BLaER1 treated with 17β-estradiol and CSF1 and Interleukin-3, amounts not matched to agents 10 nM and 100 nM (cell line): Measurements from ENCODE around the gene PNMA3.
"Not testable (repeated sequence)": the region's sequence is repeated elsewhere in the genome, so short reads cannot be mapped to it uniquely, and the experiment has no call there.

Experiments
- H3K27ac ChIP-seq, 11 experiments: shearing (Covaris generic); formaldehyde crosslinking; 2 replicates each; pipeline ENCODE4 v1.8.1; 2022
- H3K27me3 ChIP-seq, 11 experiments: shearing (Covaris generic); formaldehyde crosslinking; 2 replicates each; pipeline ENCODE4 v1.8.1; 2022
- H3K36me3 ChIP-seq, 11 experiments: shearing (Covaris generic); formaldehyde crosslinking; 2 replicates each; pipeline ENCODE4 v1.8.1; 2022
- H3K4me1 ChIP-seq, 10 experiments: shearing (Covaris generic); formaldehyde crosslinking; 2 replicates each; pipeline ENCODE4 v1.8.1; 2022
- H3K4me2 ChIP-seq, 11 experiments: shearing (Covaris generic); formaldehyde crosslinking; 2 replicates each; pipeline ENCODE4 v1.8.1; 2022
- H3K4me3 ChIP-seq, 10 experiments: shearing (Covaris generic); formaldehyde crosslinking; 2 replicates each; pipeline ENCODE4 v1.8.1; 2022
- H3K9ac ChIP-seq, 11 experiments: shearing (Covaris generic); formaldehyde crosslinking; 2 replicates each; pipeline ENCODE4 v1.8.1; 2022
- H3K9me3 ChIP-seq, 11 experiments: shearing (Covaris generic); formaldehyde crosslinking; replicated peaks in 1 of 11; 2 replicates each; pipeline ENCODE4 v1.8.1; 2022
- H4K20me1 ChIP-seq, 11 experiments: shearing (Covaris generic); formaldehyde crosslinking; 2 replicates each; pipeline ENCODE4 v1.8.1; 2022
- Cebpa-rat ChIP-seq, 11 experiments: shearing (Covaris generic); IDR thresholded peaks; 2 replicates each; pipeline ENCODE4 v1.8.1; 2022

The PNMA3 gene, protein sequence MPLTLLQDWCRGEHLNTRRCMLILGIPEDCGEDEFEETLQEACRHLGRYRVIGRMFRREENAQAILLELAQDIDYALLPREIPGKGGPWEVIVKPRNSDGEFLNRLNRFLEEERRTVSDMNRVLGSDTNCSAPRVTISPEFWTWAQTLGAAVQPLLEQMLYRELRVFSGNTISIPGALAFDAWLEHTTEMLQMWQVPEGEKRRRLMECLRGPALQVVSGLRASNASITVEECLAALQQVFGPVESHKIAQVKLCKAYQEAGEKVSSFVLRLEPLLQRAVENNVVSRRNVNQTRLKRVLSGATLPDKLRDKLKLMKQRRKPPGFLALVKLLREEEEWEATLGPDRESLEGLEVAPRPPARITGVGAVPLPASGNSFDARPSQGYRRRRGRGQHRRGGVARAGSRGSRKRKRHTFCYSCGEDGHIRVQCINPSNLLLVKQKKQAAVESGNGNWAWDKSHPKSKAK

DNA sequence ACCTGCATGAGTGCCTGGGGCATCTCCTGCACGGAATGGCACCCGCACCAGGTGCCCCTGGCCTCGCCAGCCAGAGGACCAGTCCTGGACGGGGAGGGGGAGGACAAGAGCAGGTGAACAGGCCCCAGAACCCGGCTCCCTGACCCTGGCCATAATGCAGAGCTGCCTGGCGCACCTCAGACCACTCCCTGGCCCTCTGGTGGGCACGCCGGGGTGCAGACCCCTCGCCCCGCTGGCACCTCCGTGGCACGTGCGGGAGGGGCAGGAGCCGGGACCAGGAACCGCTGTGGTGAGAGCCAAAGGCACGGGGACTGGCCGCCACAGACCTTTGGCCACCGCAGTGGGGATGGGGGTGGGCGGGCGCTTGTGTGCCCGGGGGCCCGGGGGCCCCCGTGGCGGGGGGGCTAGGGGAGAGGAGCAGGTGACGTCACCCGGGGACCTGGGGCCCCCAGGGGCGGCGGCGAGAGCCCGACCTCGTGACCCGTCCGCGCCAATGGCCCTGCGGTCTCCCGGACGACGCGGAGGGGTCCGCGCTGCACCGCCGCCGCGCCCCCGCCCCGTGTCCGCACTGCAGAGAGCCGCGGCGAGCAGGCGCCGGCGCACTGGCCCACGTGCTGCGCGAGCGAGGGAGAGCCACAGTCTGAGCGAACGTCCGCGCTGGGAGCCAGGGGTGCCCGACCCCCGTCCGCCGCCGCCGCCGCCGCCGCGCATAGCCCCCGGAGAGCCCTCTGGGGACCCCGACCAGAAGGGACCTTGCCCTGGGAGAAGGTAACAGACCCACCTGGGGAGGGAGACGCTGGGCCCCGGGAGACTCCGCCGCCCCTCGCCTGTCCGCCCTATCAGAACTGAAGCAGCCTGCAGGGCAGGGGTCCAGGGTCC lies at the start of gene PNMA3:
Gene PNMA3, plus strand, starts transcription at position 600 of the 879 bp plus-strand sequence. CDS start 586 bp downstream, outside the sequence.
- Histone ChIP-seq H3K27me3 (peaks cover 49 to 99% (median 86%) of the 10 kb centered on the region in 11 experiments), H3K4me3 (no peak within 1 kb of the TSS), H3K9me3 (peaks cover 0 to 30% (median 16%) of the 10 kb centered on the region in 11 experiments; a peak in 16 of 22 replicates), H3K9ac (no peak within 1 kb of the TSS), H3K27ac (no peak within 1 kb of the TSS), H3K4me2 (no peak within 1 kb of the TSS; a peak in 1 of 22 replicates), H3K36me3 (no peaks in the 10 kb centered on the region), H4K20me1 (peaks cover 0 to 15% (median 0%) of the 10 kb centered on the region in 11 experiments; a peak in 3 of 22 replicates), H3K4me1 (peaks cover 0 to 7% (median 2%) of the 10 kb centered on the region in 10 experiments; a peak in 10 of 20 replicates)
- no peak for TF ChIP-seq Cebpa-rat (IDR thresholded peaks at IDR 0.05)

GRCh38 chrX:153017174-153017573 lies 39.1 kb upstream of the PNMA3 start:
- not testable (repeated sequence) for H3K4me2 ChIP-seq, H4K20me1 ChIP-seq, H3K9ac ChIP-seq, H3K4me1 ChIP-seq, H3K27ac ChIP-seq, H3K36me3 ChIP-seq, H3K4me3 ChIP-seq
- H3K27me3 ChIP-seq, result peaks cover 55 to 76% (median 73%) of the 10 kb centered on the region in 11 experiments
- H3K9me3 ChIP-seq, result peaks cover under 1 to 14% (median 8%) of the 10 kb centered on the region in 11 experiments; a peak in 14 of 22 replicates

GRCh38 chrX:153019166-153019565 lies 37.1 kb upstream of the PNMA3 start:
- H3K36me3 ChIP-seq, result no peaks in the 10 kb centered on the region
- no peak for TF ChIP-seq Cebpa-rat (IDR thresholded peaks at IDR 0.05)
- H3K27ac ChIP-seq, result no peak overlapping the region
- peaks cover 0 to 14% (median 6%) of the 10 kb centered on the region in 11 experiments; a peak in 11 of 22 replicates for H3K9me3 ChIP-seq
- H4K20me1 ChIP-seq, result peaks cover 0 to 5% (median 0%) of the 10 kb centered on the region in 11 experiments; a peak in 2 of 22 replicates
- no peak overlapping the region for H3K4me2 ChIP-seq
- H3K4me3 ChIP-seq, result no peak overlapping the region
- no peak overlapping the region for H3K9ac ChIP-seq
- H3K4me1 ChIP-seq, result no peaks in the 10 kb centered on the region
- peaks cover 52 to 74% (median 67%) of the 10 kb centered on the region in 11 experiments for H3K27me3 ChIP-seq

- not testable (repeated sequence) for H3K9ac ChIP-seq, H3K4me3 ChIP-seq, H3K4me2 ChIP-seq, H3K4me1 ChIP-seq, H3K27ac ChIP-seq, H4K20me1 ChIP-seq, H3K36me3 ChIP-seq
- Histone ChIP-seq H3K27me3 (peaks cover 19 to 69% (median 33%) of the 10 kb centered on the region in 11 experiments), H3K9me3 (peaks cover 0 to 19% (median 6%) of the 10 kb centered on the region in 11 experiments; a peak in 13 of 22 replicates)
These were observed 29.8 kb upstream of the PNMA3 start for GRCh38 chrX:153026501-153026900.

DNA sequence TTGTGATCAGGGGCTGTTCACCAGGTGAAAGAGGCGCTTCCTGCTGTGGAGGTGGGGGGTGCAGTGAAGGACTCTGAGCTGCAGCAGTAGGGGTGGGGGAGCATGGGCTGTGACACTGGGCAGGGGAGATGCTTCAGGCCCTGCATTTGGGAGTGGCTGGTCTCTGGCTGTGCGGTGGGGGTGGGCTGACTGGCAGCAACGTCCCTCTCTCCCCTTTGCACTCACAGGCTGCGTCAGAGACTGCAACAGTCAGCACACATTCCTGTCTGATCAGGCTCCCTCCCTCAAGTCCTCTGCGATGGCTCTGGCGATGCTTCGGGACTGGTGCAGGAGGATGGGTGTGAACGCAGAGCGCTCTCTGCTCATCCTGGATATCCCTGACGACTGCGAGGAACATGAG lies 27.8 kb upstream of the PNMA3 start:
- H3K9ac ChIP-seq, H3K4me2 ChIP-seq, H3K4me3 ChIP-seq, H3K36me3 ChIP-seq, H4K20me1 ChIP-seq, H3K27ac ChIP-seq: not testable (repeated sequence)
- Histone ChIP-seq H3K9me3 (peaks cover 0 to 37% (median 14%) of the 10 kb centered on the region in 11 experiments; a peak in 15 of 22 replicates), H3K4me1 (peaks cover 0 to 21% (median 6%) of the 10 kb centered on the region in 10 experiments; a peak in 6 of 20 replicates), H3K27me3 (peaks cover 9 to 62% (median 20%) of the 10 kb centered on the region in 11 experiments; a peak in 21 of 22 replicates)

GRCh38 chrX:153029162-153029561 lies 27.1 kb upstream of the PNMA3 start:
- H3K4me1 ChIP-seq, result peaks cover 0 to 21% (median 6%) of the 10 kb centered on the region in 10 experiments; a peak in 6 of 20 replicates
- no peak for TF ChIP-seq Cebpa-rat (IDR thresholded peaks at IDR 0.05)
- H3K4me3 ChIP-seq, result no peak overlapping the region
- no peak overlapping the region for H3K27ac ChIP-seq
- no peak overlapping the region for H3K9ac ChIP-seq
- peaks cover 4 to 61% (median 19%) of the 10 kb centered on the region in 11 experiments; a peak in 20 of 22 replicates for H3K27me3 ChIP-seq
- H3K4me2 ChIP-seq, result no peak overlapping the region
- no peaks in the 10 kb centered on the region for H4K20me1 ChIP-seq
- H3K36me3 ChIP-seq, result no peaks in the 10 kb centered on the region
- H3K9me3 ChIP-seq, result peaks cover 3 to 44% (median 17%) of the 10 kb centered on the region in 11 experiments; a peak in 21 of 22 replicates

- Histone ChIP-seq H3K27ac (no peak overlapping the region), H3K9ac (no peak overlapping the region), H3K4me2 (no peak overlapping the region), H3K4me1 (peaks cover 0 to 21% (median 6%) of the 10 kb centered on the region in 10 experiments; a peak in 6 of 20 replicates), H3K27me3 (peaks cover 3 to 56% (median 21%) of the 10 kb centered on the region in 11 experiments; a peak in 19 of 22 replicates), H3K9me3 (peaks cover 10 to 49% (median 24%) of the 10 kb centered on the region in 11 experiments), H3K4me3 (no peak overlapping the region), H4K20me1 (no peaks in the 10 kb centered on the region), H3K36me3 (no peaks in the 10 kb centered on the region)
- no peak for TF ChIP-seq Cebpa-rat (IDR thresholded peaks at IDR 0.05)
These were observed 26.4 kb upstream of the PNMA3 start for GRCh38 chrX:153029875-153030274.

DNA sequence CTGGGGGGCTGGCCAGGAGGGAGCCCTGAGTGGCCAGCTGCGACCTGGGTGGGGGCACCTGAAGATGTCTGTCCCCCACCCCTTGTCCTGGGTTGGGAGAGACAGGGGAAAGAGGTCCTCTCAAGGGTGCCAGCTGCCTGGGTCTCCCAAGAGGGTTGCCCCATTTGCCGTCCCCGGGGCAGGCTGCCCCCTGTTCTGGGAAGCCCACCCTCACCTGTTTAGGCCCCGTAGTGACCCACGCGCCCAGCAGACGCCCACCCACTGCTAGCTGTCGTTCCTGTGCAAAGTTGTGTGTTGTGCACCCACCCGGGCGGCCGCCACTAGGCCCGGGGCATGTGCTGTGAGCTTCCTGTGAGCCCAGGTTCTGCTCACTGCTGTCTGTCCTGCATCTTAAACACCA lies 25.5 kb upstream of the PNMA3 start:
- Histone ChIP-seq H3K4me2 (no peak overlapping the region), H3K9me3 (peaks cover 19 to 52% (median 34%) of the 10 kb centered on the region in 11 experiments), H3K9ac (no peak overlapping the region), H3K27ac (peak overlapping the region in 2 of 11 experiments; percentile 2 to 70; a peak in 1 of 22 replicates), H3K36me3 (no peaks in the 10 kb centered on the region), H3K4me1 (peaks cover 0 to 21% (median 6%) of the 10 kb centered on the region in 10 experiments; a peak in 6 of 20 replicates), H3K4me3 (no peak overlapping the region), H3K27me3 (peaks cover 3 to 56% (median 22%) of the 10 kb centered on the region in 11 experiments; a peak in 17 of 22 replicates), H4K20me1 (no peaks in the 10 kb centered on the region)
- TF ChIP-seq Cebpa-rat (IDR thresholded peaks at IDR 0.05), result no peak
